H9 (cell line): ENCODE data around the gene RNASE9. TPM values are rescaled to one million over a fixed set of nuclear protein-coding genes. Genes with fewer than 3 reads are reported as not detected.

Source experiments
- DNase-seq: peaks from one replicate; pipeline ENCODE4 v3.0.0-alpha.2; 2017
- H2AFZ ChIP-seq: one replicate; pipeline ENCODE4 v1.6.1; 2013; ENCODE audit warnings: mild to moderate bottlenecking, low read length, control low read depth, moderate library complexity
- H2AK5ac ChIP-seq: 2 replicates; pipeline ENCODE4 v1.6.1; 2013; ENCODE audit warnings: low read length, control low read depth, mixed read lengths; ENCODE audit not compliant: insufficient read length
- H2BK120ac ChIP-seq: one replicate; pipeline ENCODE4 v1.6.1; 2013; ENCODE audit warnings: low read depth, mild to moderate bottlenecking, low read length, control low read depth, inconsistent platforms; ENCODE audit not compliant: poor library complexity, severe bottlenecking
- H2BK12ac ChIP-seq: 2 replicates; pipeline ENCODE4 v1.6.1; 2013; ENCODE audit warnings: low read length, control low read depth, mixed read lengths, low read depth; ENCODE audit not compliant: insufficient read length
- H2BK15ac ChIP-seq: 2 replicates; pipeline ENCODE4 v1.6.1; 2013; ENCODE audit warnings: low read depth, low read length, control low read depth
- H2BK20ac ChIP-seq: one replicate; pipeline ENCODE4 v1.6.1; 2013; ENCODE audit warnings: low read depth, mild to moderate bottlenecking, low read length, control low read depth, inconsistent platforms; ENCODE audit not compliant: poor library complexity, severe bottlenecking
- H2BK5ac ChIP-seq: 2 replicates; pipeline ENCODE4 v1.6.1; 2013; ENCODE audit warnings: low read length, control low read depth, mixed read lengths; ENCODE audit not compliant: insufficient read length
- H3K14ac ChIP-seq: 2 replicates; pipeline ENCODE4 v1.6.1; 2013; ENCODE audit warnings: low read length, control low read depth; ENCODE audit not compliant: insufficient read depth
- H3K18ac ChIP-seq: 2 replicates; pipeline ENCODE4 v1.6.1; 2013; ENCODE audit warnings: low read depth, mild to moderate bottlenecking, mixed read lengths, low read length, control low read depth; ENCODE audit not compliant: insufficient read length
- H3K23ac ChIP-seq: 2 replicates; pipeline ENCODE4 v1.6.1; 2013; ENCODE audit warnings: low read length, control low read depth, mixed read lengths, low read depth; ENCODE audit not compliant: insufficient read length
- H3K23me2 ChIP-seq: 2 replicates; pipeline ENCODE4 v1.6.1; 2013; ENCODE audit warnings: low read depth, mild to moderate bottlenecking, mixed read lengths, low read length, control low read depth; ENCODE audit not compliant: insufficient read length, poor library complexity, severe bottlenecking
- H3K27ac ChIP-seq: 2 replicates; pipeline ENCODE4 v1.5.1; 2013; ENCODE audit warnings: low read length, control low read depth, mixed read lengths, low read depth; ENCODE audit not compliant: insufficient read length
- H3K27me3 ChIP-seq: 2 replicates; pipeline ENCODE4 v1.6.1; 2013; ENCODE audit warnings: low read length, control low read depth, inconsistent platforms; ENCODE audit not compliant: insufficient read depth
- H3K4ac ChIP-seq: 2 replicates; pipeline ENCODE4 v1.6.1; 2013; ENCODE audit warnings: low read depth, mild to moderate bottlenecking, control low read depth, inconsistent platforms, low read length, moderate library complexity
- H3K4me1 ChIP-seq: 2 replicates; pipeline ENCODE4 v1.6.1; 2013; ENCODE audit warnings: low read length, control low read depth, inconsistent platforms; ENCODE audit not compliant: insufficient read depth
- H3K4me2 ChIP-seq: 2 replicates; pipeline ENCODE4 v1.6.1; 2013; ENCODE audit warnings: low read length, control low read depth, mixed read lengths; ENCODE audit not compliant: insufficient read length, insufficient read depth
- H3K56ac ChIP-seq: 2 replicates; pipeline ENCODE4 v1.6.1; 2013; ENCODE audit warnings: low read depth, mild to moderate bottlenecking, mixed read lengths, low read length, control low read depth; ENCODE audit not compliant: insufficient read length
- H3K79me1 ChIP-seq: 2 replicates; pipeline ENCODE4 v1.6.1; 2013; ENCODE audit warnings: low read depth, mild to moderate bottlenecking, moderate library complexity, low read length, control low read depth, inconsistent platforms; ENCODE audit not compliant: insufficient read depth, poor library complexity, severe bottlenecking
- H3K79me2 ChIP-seq: 2 replicates; pipeline ENCODE4 v1.6.1; 2013; ENCODE audit warnings: low read length, control low read depth, inconsistent platforms; ENCODE audit not compliant: insufficient read depth
- H3K9ac ChIP-seq: 2 replicates; pipeline ENCODE4 v1.6.1; 2013; ENCODE audit warnings: low read length, control low read depth, mixed read lengths; ENCODE audit not compliant: insufficient read length; ENCODE audit errors: extremely low read depth
- H3K9me3 ChIP-seq: one replicate; pipeline ENCODE4 v1.6.1; 2013; ENCODE audit warnings: low read depth, low read length, inconsistent platforms; ENCODE audit not compliant: control insufficient read depth
- H3T11ph ChIP-seq: one replicate; pipeline ENCODE4 v1.6.1; 2013; ENCODE audit warnings: mild to moderate bottlenecking, low read length, control low read depth, inconsistent platforms
- H4K20me1 ChIP-seq: one replicate; pipeline ENCODE4 v1.6.1; 2013; ENCODE audit not compliant: control insufficient read depth, insufficient read length, insufficient read depth
- H4K5ac ChIP-seq: 2 replicates; pipeline ENCODE4 v1.6.1; 2013; ENCODE audit warnings: low read depth, mild to moderate bottlenecking, mixed read lengths, low read length, control low read depth; ENCODE audit not compliant: insufficient read length
- H4K8ac ChIP-seq: replicated peaks from 2 replicates; pipeline ENCODE4 v1.6.1; 2013; ENCODE audit warnings: low read length, control low read depth, mixed read lengths, low read depth; ENCODE audit not compliant: insufficient read length
- H4K91ac ChIP-seq: 2 replicates; pipeline ENCODE4 v1.6.1; 2013; ENCODE audit warnings: low read depth, mild to moderate bottlenecking, moderate library complexity, mixed read lengths, low read length, control low read depth; ENCODE audit not compliant: insufficient read length
- H3K27ac Mint-ChIP-seq, 3 experiments: 2 replicates in 2 of 3; 3 replicates in 1 of 3; pipeline ENCODE4 v1.8.0; 2020 to 2021; ENCODE audit warnings: mixed read lengths in 3 of 3, mild to moderate bottlenecking in 1 of 3, moderate library complexity in 1 of 3
- H3K27me3 Mint-ChIP-seq: 2 replicates; pipeline ENCODE4 v1.8.0; 2021; ENCODE audit warnings: low read depth, mild to moderate bottlenecking, moderate library complexity, mixed read lengths
- H3K36me3 Mint-ChIP-seq, 3 experiments: 2 replicates in 2 of 3; 3 replicates in 1 of 3; pipeline ENCODE4 v1.8.0; 2020 to 2021; ENCODE audit warnings: low read depth in 3 of 3, mixed read lengths in 3 of 3; ENCODE audit not compliant: insufficient read depth in 1 of 3
- H3K4me1 Mint-ChIP-seq, 2 experiments: 2 replicates each; pipeline ENCODE4 v1.8.0; 2020; ENCODE audit warnings: mixed read lengths in 2 of 2
- H3K4me3 Mint-ChIP-seq, 2 experiments: 2 replicates in 1 of 2; 3 replicates in 1 of 2; pipeline ENCODE4 v1.8.0; 2020 to 2021; ENCODE audit warnings: mild to moderate bottlenecking in 2 of 2, mixed read lengths in 2 of 2, moderate library complexity in 1 of 2
- H3K9me3 Mint-ChIP-seq, 2 experiments: 2 replicates in 1 of 2; 3 replicates in 1 of 2; pipeline ENCODE4 v1.8.0; 2020; ENCODE audit warnings: mild to moderate bottlenecking in 2 of 2, mixed read lengths in 2 of 2, moderate library complexity in 1 of 2
- WGBS: extraction: QIAGEN DNeasy Blood & Tissue Kit; methylation state at CpG from one replicate; pipeline ENCODE4 v1.1.7; 2013; ENCODE audit warnings: missing lambda C conversion rate, low lambda C conversion rate, mixed read lengths; ENCODE audit not compliant: insufficient read length; ENCODE audit errors: extremely low coverage; 5-methylcytosine and 5-hydroxymethylcytosine counted together
- total RNA-seq: library from RNA; stranded (reverse); gene quantifications from 2 replicates; pipeline ENCODE4 v1.2.1, GENCODE V29; 2021
- TF ChIP-seq, protein P1 (sequence below): fragments of 200-600 bp; sonication (generic); conservative IDR thresholded peaks from 3 replicates; pipeline ENCODE4 v1.8.0; 2021; ENCODE audit warnings: antibody characterized with exemption, mild to moderate bottlenecking

The RNASE9 gene
- total RNA-seq, 1 experiment from 2014 or later, result not detected

- Histone ChIP-seq H4K91ac (no peak overlapping the region), H4K5ac (no peak overlapping the region), H3K4me1 (peaks cover 26% of the 10 kb centered on the region), H3K23me2 (no peaks in the 10 kb centered on the region), H3K4ac (no peak overlapping the region), H3K23ac (no peak overlapping the region), H2BK12ac (no peak overlapping the region), H3K18ac (no peak overlapping the region), H2AFZ (no peak overlapping the region), H3K9ac (no peak overlapping the region), H3K56ac (no peak overlapping the region), H2BK20ac (no peak overlapping the region), H3K9me3 (no peaks in the 10 kb centered on the region), H2BK5ac (no peak overlapping the region), H3K4me2 (no peak overlapping the region), H4K8ac (no peak overlapping the region), H2BK120ac (no peak overlapping the region), H3K79me1 (no peaks in the 10 kb centered on the region), H2AK5ac (no peak overlapping the region), H3K14ac (no peak overlapping the region), H3T11ph (no peak overlapping the region), H3K27ac (no peak overlapping the region), H3K79me2 (no peaks in the 10 kb centered on the region), H2BK15ac (no peak overlapping the region), H4K20me1 (no peaks in the 10 kb centered on the region), H3K27me3 (no peaks in the 10 kb centered on the region)
- Mint-ChIP-seq H3K36me3 (peaks cover 0 to 1% (median 0%) of the 10 kb centered on the region in 3 experiments; a peak in 2 of 7 replicates), H3K27me3 (no peaks in the 10 kb centered on the region), H3K4me1 (peaks cover 57 to 65% of the 10 kb centered on the region in 2 experiments), H3K4me3 (no peak overlapping the region), H3K9me3 (no peaks in the 10 kb centered on the region; a peak in 1 of 5 replicates), H3K27ac (no peak overlapping the region)
- TF ChIP-seq, protein P1, sequence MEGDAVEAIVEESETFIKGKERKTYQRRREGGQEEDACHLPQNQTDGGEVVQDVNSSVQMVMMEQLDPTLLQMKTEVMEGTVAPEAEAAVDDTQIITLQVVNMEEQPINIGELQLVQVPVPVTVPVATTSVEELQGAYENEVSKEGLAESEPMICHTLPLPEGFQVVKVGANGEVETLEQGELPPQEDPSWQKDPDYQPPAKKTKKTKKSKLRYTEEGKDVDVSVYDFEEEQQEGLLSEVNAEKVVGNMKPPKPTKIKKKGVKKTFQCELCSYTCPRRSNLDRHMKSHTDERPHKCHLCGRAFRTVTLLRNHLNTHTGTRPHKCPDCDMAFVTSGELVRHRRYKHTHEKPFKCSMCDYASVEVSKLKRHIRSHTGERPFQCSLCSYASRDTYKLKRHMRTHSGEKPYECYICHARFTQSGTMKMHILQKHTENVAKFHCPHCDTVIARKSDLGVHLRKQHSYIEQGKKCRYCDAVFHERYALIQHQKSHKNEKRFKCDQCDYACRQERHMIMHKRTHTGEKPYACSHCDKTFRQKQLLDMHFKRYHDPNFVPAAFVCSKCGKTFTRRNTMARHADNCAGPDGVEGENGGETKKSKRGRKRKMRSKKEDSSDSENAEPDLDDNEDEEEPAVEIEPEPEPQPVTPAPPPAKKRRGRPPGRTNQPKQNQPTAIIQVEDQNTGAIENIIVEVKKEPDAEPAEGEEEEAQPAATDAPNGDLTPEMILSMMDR, result no peak
- WGBS, result no CpG with 5 or more reads among the region's 4 CpGs
- DNase-seq, result no peak
Measured at GRCh38 chr14:20580242-20580641, 19.4 kb upstream of the RNASE9 start.
